Keratinocyte (primary cell): Measurements from ENCODE around the gene FUOM. TPM values are rescaled to one million over a fixed set of nuclear protein-coding genes. Genes with fewer than 3 reads are reported as not detected.
A peak's percentile ranks its signal among the peaks of the same experiment; 100 is the strongest.

ENCODE experiments used
- DNase-seq: peaks from one replicate; pipeline ENCODE4 v3.0.0-alpha.2; 2011; ENCODE audit warnings: low read depth, missing footprints, low spot score
- FAIRE-seq: peaks from 2 replicates; lab custom pipeline; 2011; peaks lifted over from hg19 to GRCh38; lab: Jason Lieb, UNC
- H2AFZ ChIP-seq: 2 replicates; pipeline ENCODE4 v1.6.0; 2012; ENCODE audit warnings: low read length, control low read depth, inconsistent platforms; ENCODE audit not compliant: control insufficient read depth
- H3K27ac ChIP-seq: 2 replicates; pipeline ENCODE4 v1.5.1; 2011; ENCODE audit warnings: low read length; ENCODE audit not compliant: control insufficient read depth, insufficient read depth
- H3K27me3 ChIP-seq: 3 replicates; pipeline ENCODE4 v1.6.0; 2011; ENCODE audit warnings: low read length; ENCODE audit not compliant: control insufficient read depth, insufficient read depth; ENCODE audit errors: extremely low read depth
- H3K36me3 ChIP-seq, 2 experiments: 2 replicates in 1 of 2; 3 replicates in 1 of 2; pipeline ENCODE4 v1.5.1; 2011; ENCODE audit warnings: low read length in 2 of 2, mild to moderate bottlenecking in 1 of 2; ENCODE audit not compliant: control insufficient read depth in 2 of 2, insufficient read depth in 2 of 2; ENCODE audit errors: extremely low read depth in 1 of 2
- H3K4me1 ChIP-seq: 3 replicates; pipeline ENCODE4 v1.5.1; 2011; ENCODE audit warnings: low read length; ENCODE audit not compliant: control insufficient read depth, insufficient read depth; ENCODE audit errors: extremely low read depth
- H3K4me2 ChIP-seq: 3 replicates; pipeline ENCODE4 v1.6.0; 2011; ENCODE audit warnings: low read depth, low read length; ENCODE audit not compliant: control insufficient read depth, insufficient read depth; ENCODE audit errors: extremely low read depth
- H3K4me3 ChIP-seq, 3 experiments: fragments of 200-600 bp in 1 of 3; sonication (generic) in 1 of 3; 2 replicates in 2 of 3; 3 replicates in 1 of 3; pipeline ENCODE4 v1.5.1; 2011 to 2016; ENCODE audit warnings: low read length in 3 of 3, mild to moderate bottlenecking in 3 of 3, control low read depth in 2 of 3, inconsistent platforms in 1 of 3, low read depth in 1 of 3, mixed read lengths in 1 of 3, mixed run types in 1 of 3, moderate library complexity in 1 of 3; ENCODE audit not compliant: control insufficient read depth in 2 of 3, insufficient read depth in 2 of 3; ENCODE audit errors: extremely low read depth in 1 of 3
- H3K79me2 ChIP-seq: 2 replicates; pipeline ENCODE4 v1.6.0; 2012; ENCODE audit warnings: low read length; ENCODE audit not compliant: control insufficient read depth, insufficient read depth
- H3K9ac ChIP-seq: 3 replicates; pipeline ENCODE4 v1.6.0; 2011; ENCODE audit warnings: low read length; ENCODE audit not compliant: control insufficient read depth, insufficient read depth; ENCODE audit errors: extremely low read depth
- H3K9me1 ChIP-seq: 3 replicates; pipeline ENCODE4 v1.6.0; 2011; ENCODE audit warnings: low read length; ENCODE audit not compliant: control insufficient read depth, insufficient read depth; ENCODE audit errors: extremely low read depth
- H3K9me3 ChIP-seq: 2 replicates; pipeline ENCODE4 v1.5.1; 2012; ENCODE audit warnings: low read depth, low read length; ENCODE audit not compliant: control insufficient read depth
- H4K20me1 ChIP-seq: 3 replicates; pipeline ENCODE4 v1.6.0; 2011; ENCODE audit warnings: low read length; ENCODE audit not compliant: control insufficient read depth, insufficient read depth; ENCODE audit errors: extremely low read depth
- EZH2 ChIP-seq: IDR thresholded peaks from one replicate; pipeline ENCODE4 v1.6.1; 2012; ENCODE audit warnings: inconsistent platforms, mild to moderate bottlenecking, low read length, moderate library complexity
- dilution Hi-C: fragments of 300-500 bp; cut with MboI; formaldehyde crosslinking; loops from one replicate; pipeline ENCODE4 v1.7.0; 2020; ENCODE audit warnings: low sequenced_read_pairs; ENCODE audit not compliant: extremely low pct_ligation_motif_present
- polyA plus RNA-seq, 5 experiments: library from polyadenylated mRNA; depleted of rRNA in 3 of 5; stranded (reverse) in 3 of 5; stranded (forward) in 1 of 5; unstranded in 1 of 5; fragments of >200 nt; gene quantifications; 1 replicate in 1 of 5; 2 replicates in 3 of 5; 3 replicates in 1 of 5; pipeline versions ENCODE4 v1.2.1 to v1.2.3, GENCODE V29; 2011 to 2012; ENCODE audit warnings: missing spikeins in 2 of 5, low read depth in 1 of 5, low replicate concordance in 1 of 5
- TF ChIP-seq, protein P1 (sequence below), 3 experiments: IDR thresholded peaks in 1 of 3; conservative IDR thresholded peaks in 1 of 3; optimal IDR thresholded peaks in 1 of 3; 2 replicates in 2 of 3; 3 replicates in 1 of 3; pipeline versions ENCODE3 to v1.5.1; 2011; ENCODE audit warnings: low read length in 3 of 3, mild to moderate bottlenecking in 3 of 3, moderate library complexity in 2 of 3, control low read depth in 1 of 3, inconsistent platforms in 1 of 3; ENCODE audit not compliant: insufficient read depth in 2 of 3; ENCODE audit errors: extremely low read depth in 1 of 3

The FUOM gene
- polyA plus RNA-seq, 1 donor (not counting 4 experiments of a cell fraction or from before 2014, with no cell fraction given): 11.3 TPM

DNA sequence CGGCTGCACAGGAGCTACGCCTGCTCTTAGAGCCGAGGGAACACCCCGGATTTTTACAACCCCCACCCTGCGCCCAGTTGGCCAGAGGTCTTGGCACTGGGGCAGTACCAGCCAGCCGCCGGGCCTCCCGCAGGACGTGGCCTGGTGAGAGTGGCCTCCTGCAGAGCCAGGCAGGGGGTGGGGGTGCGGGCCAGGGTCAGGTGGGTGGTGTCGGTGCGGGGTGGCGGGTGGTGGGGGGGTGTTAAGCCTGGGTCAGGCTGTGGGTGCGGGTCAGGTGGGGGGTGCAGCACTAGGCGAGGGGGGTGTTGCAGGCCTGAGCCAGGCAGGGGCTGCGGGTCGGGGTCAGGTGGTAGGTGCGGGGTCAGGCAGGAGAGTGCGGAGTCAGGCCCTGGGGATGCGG lies 14.7 kb upstream of the FUOM start:
- H3K9ac ChIP-seq: no peak overlapping the region
- H3K27ac ChIP-seq: no peak overlapping the region
- dilution Hi-C loops: no loop called here
- peaks cover 13 to 15% of the 10 kb centered on the region in 2 experiments for H3K36me3 ChIP-seq
- H3K9me1 ChIP-seq: no peaks in the 10 kb centered on the region
- no peaks in the 10 kb centered on the region for H4K20me1 ChIP-seq
- H3K4me1 ChIP-seq: peaks cover 5% of the 10 kb centered on the region
- peak overlapping the region in 2 of 3 experiments; percentile 42 to 93 for H3K4me3 ChIP-seq
- no peaks in the 10 kb centered on the region for H3K79me2 ChIP-seq
- H3K27me3 ChIP-seq: no peaks in the 10 kb centered on the region
- H2AFZ ChIP-seq: no peak overlapping the region
- H3K9me3 ChIP-seq: no peaks in the 10 kb centered on the region
- DNase-seq: no peak
- peak overlapping the region; percentile 45 for H3K4me2 ChIP-seq
- no peak for FAIRE-seq
- TF ChIP-seq, protein P1, sequence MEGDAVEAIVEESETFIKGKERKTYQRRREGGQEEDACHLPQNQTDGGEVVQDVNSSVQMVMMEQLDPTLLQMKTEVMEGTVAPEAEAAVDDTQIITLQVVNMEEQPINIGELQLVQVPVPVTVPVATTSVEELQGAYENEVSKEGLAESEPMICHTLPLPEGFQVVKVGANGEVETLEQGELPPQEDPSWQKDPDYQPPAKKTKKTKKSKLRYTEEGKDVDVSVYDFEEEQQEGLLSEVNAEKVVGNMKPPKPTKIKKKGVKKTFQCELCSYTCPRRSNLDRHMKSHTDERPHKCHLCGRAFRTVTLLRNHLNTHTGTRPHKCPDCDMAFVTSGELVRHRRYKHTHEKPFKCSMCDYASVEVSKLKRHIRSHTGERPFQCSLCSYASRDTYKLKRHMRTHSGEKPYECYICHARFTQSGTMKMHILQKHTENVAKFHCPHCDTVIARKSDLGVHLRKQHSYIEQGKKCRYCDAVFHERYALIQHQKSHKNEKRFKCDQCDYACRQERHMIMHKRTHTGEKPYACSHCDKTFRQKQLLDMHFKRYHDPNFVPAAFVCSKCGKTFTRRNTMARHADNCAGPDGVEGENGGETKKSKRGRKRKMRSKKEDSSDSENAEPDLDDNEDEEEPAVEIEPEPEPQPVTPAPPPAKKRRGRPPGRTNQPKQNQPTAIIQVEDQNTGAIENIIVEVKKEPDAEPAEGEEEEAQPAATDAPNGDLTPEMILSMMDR (optimal IDR thresholded peaks at IDR 0.05 in 1 of 3, IDR thresholded peaks at IDR 0.05 in 1 of 3, conservative IDR thresholded peaks at IDR 0.05 in 1 of 3; ENCODE audit: extremely low read depth in 1 of 3, insufficient read depth in 2 of 3, low read length in 3 of 3): no peak
- TF ChIP-seq EZH2: no peak

DNA sequence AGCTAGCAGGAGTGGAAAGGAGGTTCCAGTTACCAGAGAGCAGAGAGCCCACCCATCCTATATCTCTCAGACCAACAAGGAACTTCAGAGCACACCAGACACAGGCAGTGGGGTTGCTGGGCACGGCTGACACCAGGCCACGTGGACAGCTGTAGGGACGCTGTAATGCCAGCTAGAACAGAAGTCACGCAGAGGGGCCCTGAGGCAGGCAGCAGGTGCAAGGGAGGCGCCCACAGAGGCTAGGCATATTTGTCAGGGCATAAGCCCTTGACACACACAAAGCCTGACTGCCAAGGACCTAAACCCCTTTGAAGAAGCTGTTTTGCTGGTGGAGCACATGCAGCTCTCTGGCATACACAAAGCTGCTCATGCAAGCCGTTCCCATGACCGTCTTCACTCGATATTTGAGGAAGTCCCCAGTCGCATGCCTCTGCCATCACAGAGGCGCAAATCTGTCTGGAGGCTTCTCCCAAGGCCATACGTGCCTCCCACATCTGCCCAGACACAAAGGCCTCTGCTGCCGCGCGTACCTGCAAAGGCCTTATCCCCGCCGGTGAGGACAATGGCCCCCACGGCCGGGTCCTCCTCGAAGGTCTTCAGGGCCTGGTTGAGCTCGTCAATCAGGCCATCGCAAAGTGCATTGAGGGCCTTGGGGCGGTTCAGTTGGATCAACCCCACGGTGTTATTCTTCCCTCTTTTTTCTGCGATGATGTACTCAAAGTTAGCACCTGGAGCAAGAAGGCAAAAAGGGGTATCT lies 12.4 kb upstream of the FUOM start:
- Histone ChIP-seq H3K4me3 (no peak overlapping the region), H3K4me2 (no peak overlapping the region), H3K27me3 (no peaks in the 10 kb centered on the region), H3K9me3 (no peaks in the 10 kb centered on the region), H3K4me1 (peaks cover 7% of the 10 kb centered on the region), H3K27ac (no peak overlapping the region), H2AFZ (no peak overlapping the region), H3K36me3 (peaks cover 26% of the 10 kb centered on the region in 2 experiments), H4K20me1 (no peaks in the 10 kb centered on the region), H3K9me1 (no peaks in the 10 kb centered on the region), H3K79me2 (no peaks in the 10 kb centered on the region), H3K9ac (no peak overlapping the region)
- TF ChIP-seq EZH2: no peak
- TF ChIP-seq, protein P1 (optimal IDR thresholded peaks at IDR 0.05 in 1 of 3, IDR thresholded peaks at IDR 0.05 in 1 of 3, conservative IDR thresholded peaks at IDR 0.05 in 1 of 3; ENCODE audit: extremely low read depth in 1 of 3, insufficient read depth in 2 of 3, low read length in 3 of 3): no peak
- dilution Hi-C loops: no loop called here
- no peak for DNase-seq
- FAIRE-seq: no peak
